Astrocyte of the cerebellum (primary cell): ENCODE measurements around the gene KRT39.
A peak's percentile ranks its signal among the peaks of the same experiment; 100 is the strongest.

Experiments
- DNase-seq: peaks from one replicate; pipeline ENCODE4 v3.0.0-alpha.2; 2011; ENCODE audit warnings: low read depth
- H3K4me3 ChIP-seq: 2 replicates; pipeline ENCODE4 v1.5.1; 2011; ENCODE audit warnings: mild to moderate bottlenecking, low read depth, low read length, moderate library complexity
- CTCF ChIP-seq: IDR thresholded peaks from 2 replicates; pipeline ENCODE4 v1.5.1; 2012; ENCODE audit warnings: low read length, low read depth, moderate library complexity, mild to moderate bottlenecking; ENCODE audit errors: missing control alignments
- in situ Hi-C: cut with HindIII; loops from 2 replicates; pipeline ENCODE4 v1.10.0; 2017; ENCODE audit warnings: low sequenced_read_pairs

KRT39 gene

DNA sequence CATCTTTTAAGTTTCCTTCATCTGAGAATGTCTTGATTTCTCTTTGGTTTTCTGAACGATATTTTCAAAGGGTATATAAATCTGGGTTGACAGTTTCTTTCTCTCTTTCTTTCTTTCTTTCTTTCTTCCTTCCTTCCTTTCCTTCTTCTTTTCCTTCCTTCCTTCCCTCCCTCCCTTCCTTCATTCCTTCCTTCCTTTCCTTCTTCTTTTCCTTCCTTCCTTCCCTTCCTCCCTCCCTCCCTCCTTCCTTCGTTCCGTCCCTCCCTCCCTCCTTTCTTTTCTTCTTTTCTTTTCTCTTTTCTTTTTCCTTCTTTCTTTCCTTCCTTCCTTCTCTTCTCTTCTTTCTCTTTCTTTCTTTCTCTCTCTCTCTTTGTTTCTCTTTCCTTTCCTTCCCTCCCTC is 7.6 kb upstream of the KRT39 start:
- no peak for TF ChIP-seq CTCF
- no peak overlapping the region for H3K4me3 ChIP-seq
- in situ Hi-C loops, result no loop called here
- DNase-seq, result no peak

DNA sequence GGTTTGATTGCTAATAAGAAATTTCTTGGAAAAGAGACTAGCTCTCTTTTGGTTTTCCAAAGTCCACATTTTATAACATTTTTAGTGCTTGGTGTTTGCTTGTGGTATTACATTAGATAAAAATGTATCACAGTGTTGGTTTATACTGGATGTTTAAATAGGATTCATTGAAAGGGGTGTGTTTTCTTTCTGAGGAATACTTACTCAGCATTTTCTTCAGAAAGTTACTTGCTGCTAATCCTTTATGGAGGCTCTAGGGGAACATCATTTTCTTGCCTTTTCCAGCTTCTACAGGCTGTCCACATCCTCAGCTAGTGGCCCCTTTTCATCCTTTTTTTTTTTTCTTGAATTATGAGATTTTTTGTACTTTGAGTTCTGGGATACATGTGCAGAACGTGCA is 834 bp upstream of the KRT39 start:
- in situ Hi-C loops, result no loop called here
- DNase-seq, result no peak
- no peak for TF ChIP-seq CTCF
- H3K4me3 ChIP-seq, result no peak overlapping the region

DNA sequence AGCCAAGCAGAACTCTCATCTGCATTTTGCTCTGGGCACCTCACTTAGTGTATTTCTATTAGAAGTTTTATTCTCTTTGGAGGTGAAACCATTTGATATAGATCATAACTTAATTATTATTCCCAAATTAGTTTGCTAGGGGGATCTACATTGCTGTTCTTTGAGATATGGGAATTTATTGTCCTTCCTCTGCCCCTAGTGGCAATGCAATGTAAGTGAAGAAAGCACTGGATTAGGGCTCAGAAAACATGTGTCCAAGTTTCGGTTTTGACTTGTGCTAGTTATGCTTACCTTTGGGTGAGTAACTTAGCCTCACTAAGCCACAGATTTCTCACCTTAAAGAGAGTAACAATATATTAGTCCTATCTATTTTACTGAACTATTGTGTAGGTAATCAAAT is 2.9 kb downstream of the KRT39 start:
- DNase-seq, result no peak
- in situ Hi-C loops, result no loop called here
- no peak overlapping the region for H3K4me3 ChIP-seq
- TF ChIP-seq CTCF, result peak; percentile 69

DNA sequence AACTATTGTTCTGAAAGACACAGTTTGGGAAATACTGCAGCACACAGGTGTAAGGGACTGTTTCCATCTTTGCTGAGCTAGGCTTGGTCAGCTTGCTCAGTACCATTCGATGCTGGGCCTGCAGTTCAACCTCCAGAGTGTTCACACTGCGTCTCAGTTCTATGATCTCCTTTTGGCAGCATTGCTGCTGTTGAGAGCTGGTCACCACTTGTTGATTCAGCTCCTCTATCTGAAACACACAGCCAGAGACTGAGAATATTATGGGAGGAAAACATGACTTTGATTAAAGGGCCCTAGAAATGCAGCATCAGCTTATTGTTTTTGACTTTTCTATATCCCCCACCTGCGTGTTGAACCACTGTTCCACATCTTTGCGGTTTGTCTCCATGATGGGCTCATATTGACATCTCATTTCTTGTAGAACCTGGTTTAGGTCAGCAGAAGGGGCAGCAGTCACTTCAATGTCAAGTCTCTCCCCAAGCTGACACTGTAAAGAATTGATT is 4.6 kb downstream of the KRT39 start:
- no peak overlapping the region for H3K4me3 ChIP-seq
- DNase-seq, result no peak
- in situ Hi-C loops, result no loop called here
- TF ChIP-seq CTCF, result no peak

DNA sequence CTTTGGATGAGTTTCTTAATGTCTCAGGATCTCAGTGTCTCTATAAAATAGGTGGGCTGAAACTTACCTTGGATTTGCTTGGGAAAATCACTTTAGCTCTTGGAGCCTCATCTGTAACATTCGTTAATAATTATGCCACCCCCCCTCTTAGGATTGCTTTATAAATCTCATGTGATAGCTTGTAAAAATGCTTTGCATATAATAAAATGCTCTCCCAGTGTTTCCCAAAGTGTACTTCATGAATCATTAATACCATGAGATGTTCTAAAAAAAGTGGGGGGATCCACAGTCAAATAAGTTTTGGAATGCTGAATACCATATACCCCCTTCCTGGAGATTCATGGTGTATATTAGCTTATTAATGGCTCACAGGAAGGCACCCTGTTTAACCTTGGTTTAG is 5.2 kb downstream of the KRT39 start:
- in situ Hi-C loops, result no loop called here
- no peak overlapping the region for H3K4me3 ChIP-seq
- no peak for DNase-seq
- no peak for TF ChIP-seq CTCF

DNA sequence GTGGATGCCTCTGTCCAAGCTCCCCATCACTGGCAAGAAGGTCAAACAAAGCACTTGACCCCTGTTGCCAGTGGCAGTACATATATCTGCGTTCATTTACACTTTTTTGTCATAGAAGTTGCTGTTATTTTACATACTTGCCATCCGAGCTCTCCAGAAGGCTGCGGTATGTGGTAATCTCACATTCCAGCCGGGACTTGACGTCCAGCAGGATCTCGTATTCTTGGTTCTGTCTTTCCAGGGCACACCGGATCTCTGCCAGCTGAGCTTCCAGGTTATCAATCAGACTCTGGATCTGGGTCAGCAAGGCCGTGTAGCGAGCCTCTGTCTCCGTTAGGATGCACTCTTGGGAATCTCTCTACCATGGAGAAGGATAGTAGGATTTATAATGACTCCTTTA is 6.6 kb downstream of the KRT39 start:
- H3K4me3 ChIP-seq, result no peak overlapping the region
- DNase-seq, result no peak
- no peak for TF ChIP-seq CTCF
- in situ Hi-C loops, result no loop called here
